ENCODE data around the gene ESYT1. TPM values are rescaled to one million over a fixed set of nuclear protein-coding genes. Genes with fewer than 3 reads are reported as not detected.
A peak's percentile ranks its signal among the peaks of the same experiment; 100 is the strongest.

Gene ESYT1
- total RNA-seq, 1 donor = 304 TPM

- H3K27me3 ChIP-seq (ENCODE audit: insufficient read depth, low read length) = peaks cover 17% of the 10 kb centered on the region
- no peak overlapping the region for H3K4me2 ChIP-seq (ENCODE audit: insufficient read depth, low read length)
- no peak overlapping the region for H2AFZ ChIP-seq (ENCODE audit: low read length)
- H3K79me2 ChIP-seq (ENCODE audit: insufficient read depth, low read length) = peaks cover 4% of the 10 kb centered on the region
- peaks cover 6% of the 10 kb centered on the region for H3K4me1 ChIP-seq (ENCODE audit: insufficient read depth, low read length)
- no peaks in the 10 kb centered on the region for H4K20me1 ChIP-seq (ENCODE audit: insufficient read depth, low read length)
- no peaks in the 10 kb centered on the region for H3K36me3 ChIP-seq (ENCODE audit: insufficient read depth, low read length)
- H3K4me3 ChIP-seq (ENCODE audit: insufficient read depth, low read length) = no peak overlapping the region
- H3K27ac ChIP-seq (ENCODE audit: low read depth, low read length) = no peak overlapping the region
- no peak for DNase-seq (ENCODE audit: insufficient read length, low spot score, missing footprints)
- H3K9me3 ChIP-seq (ENCODE audit: low read depth, low read length) = no peaks in the 10 kb centered on the region
- TF ChIP-seq CTCF (IDR thresholded peaks at IDR 0.05; ENCODE audit: extremely low read depth, low read depth, low read length) = no peak
Measured at GRCh38 chr12:56099787-56100186, 28.3 kb upstream of the ESYT1 start.

- H2AFZ ChIP-seq (ENCODE audit: low read length) = no peak overlapping the region
- H4K20me1 ChIP-seq (ENCODE audit: insufficient read depth, low read length) = peaks cover 3% of the 10 kb centered on the region
- DNase-seq (ENCODE audit: insufficient read length, low spot score, missing footprints) = no peak
- peaks cover 17% of the 10 kb centered on the region for H3K79me2 ChIP-seq (ENCODE audit: insufficient read depth, low read length)
- no peaks in the 10 kb centered on the region for H3K9me3 ChIP-seq (ENCODE audit: low read depth, low read length)
- H3K4me1 ChIP-seq (ENCODE audit: insufficient read depth, low read length) = peaks cover 14% of the 10 kb centered on the region
- H3K4me3 ChIP-seq (ENCODE audit: insufficient read depth, low read length) = no peak overlapping the region
- H3K4me2 ChIP-seq (ENCODE audit: insufficient read depth, low read length) = no peak overlapping the region
- H3K27ac ChIP-seq (ENCODE audit: low read depth, low read length) = no peak overlapping the region
- no peak for TF ChIP-seq CTCF (IDR thresholded peaks at IDR 0.05; ENCODE audit: extremely low read depth, low read depth, low read length)
- H3K27me3 ChIP-seq (ENCODE audit: insufficient read depth, low read length) = peaks cover 10% of the 10 kb centered on the region
- no peaks in the 10 kb centered on the region for H3K36me3 ChIP-seq (ENCODE audit: insufficient read depth, low read length)
Measured at GRCh38 chr12:56101045-56101444, 27.0 kb upstream of the ESYT1 start.

- H3K9me3 ChIP-seq (ENCODE audit: low read depth, low read length) = no peaks in the 10 kb centered on the region
- DNase-seq (ENCODE audit: insufficient read length, low spot score, missing footprints) = no peak
- H3K4me1 ChIP-seq (ENCODE audit: insufficient read depth, low read length) = peaks cover 18% of the 10 kb centered on the region
- H3K4me3 ChIP-seq (ENCODE audit: insufficient read depth, low read length) = no peak overlapping the region
- peaks cover 3% of the 10 kb centered on the region for H4K20me1 ChIP-seq (ENCODE audit: insufficient read depth, low read length)
- H3K4me2 ChIP-seq (ENCODE audit: insufficient read depth, low read length) = no peak overlapping the region
- peaks cover 12% of the 10 kb centered on the region for H3K36me3 ChIP-seq (ENCODE audit: insufficient read depth, low read length)
- TF ChIP-seq CTCF (IDR thresholded peaks at IDR 0.05; ENCODE audit: extremely low read depth, low read depth, low read length) = no peak
- H3K27me3 ChIP-seq (ENCODE audit: insufficient read depth, low read length) = no peaks in the 10 kb centered on the region
- no peak overlapping the region for H3K27ac ChIP-seq (ENCODE audit: low read depth, low read length)
- H2AFZ ChIP-seq (ENCODE audit: low read length) = no peak overlapping the region
- H3K79me2 ChIP-seq (ENCODE audit: insufficient read depth, low read length) = peaks cover 33% of the 10 kb centered on the region
Measured at GRCh38 chr12:56102683-56103065, 25.4 kb upstream of the ESYT1 start.

GRCh38 chr12:56103066-56103711, 24.9 kb upstream of the ESYT1 start:
- H3K9me3 ChIP-seq (ENCODE audit: low read depth, low read length) = no peaks in the 10 kb centered on the region
- peaks cover 17% of the 10 kb centered on the region for H3K36me3 ChIP-seq (ENCODE audit: insufficient read depth, low read length)
- H4K20me1 ChIP-seq (ENCODE audit: insufficient read depth, low read length) = peaks cover 3% of the 10 kb centered on the region
- H3K4me3 ChIP-seq (ENCODE audit: insufficient read depth, low read length) = peak overlapping the region; percentile 94
- peak; percentile 54 for DNase-seq (ENCODE audit: insufficient read length, low spot score, missing footprints)
- H3K4me2 ChIP-seq (ENCODE audit: insufficient read depth, low read length) = peak overlapping the region; percentile 83
- H3K79me2 ChIP-seq (ENCODE audit: insufficient read depth, low read length) = peaks cover 36% of the 10 kb centered on the region
- H3K27me3 ChIP-seq (ENCODE audit: insufficient read depth, low read length) = no peaks in the 10 kb centered on the region
- peaks cover 18% of the 10 kb centered on the region for H3K4me1 ChIP-seq (ENCODE audit: insufficient read depth, low read length)
- H3K27ac ChIP-seq (ENCODE audit: low read depth, low read length) = no peak overlapping the region
- H2AFZ ChIP-seq (ENCODE audit: low read length) = peak overlapping the region; percentile 88
- no peak for TF ChIP-seq CTCF (IDR thresholded peaks at IDR 0.05; ENCODE audit: extremely low read depth, low read depth, low read length)
